ENCODE data around the gene ALG14.

The ALG14 gene

GRCh38 chr1:95017775-95018174 is 55.0 kb downstream of the ALG14 start:
- H3K27me3 ChIP-seq (ENCODE audit: insufficient read depth, low read length, poor library complexity) = no peaks in the 10 kb centered on the region
- H4K20me1 ChIP-seq (ENCODE audit: insufficient read depth, low read length) = no peaks in the 10 kb centered on the region
- ATAC-seq (ENCODE audit: insufficient read depth, low read depth) (no peak), DNase-seq (no peak)
- no peak overlapping the region for H3K4me3 ChIP-seq (ENCODE audit: low read depth in 1 of 2, low read length in 2 of 2)
- H3K79me2 ChIP-seq (ENCODE audit: insufficient read depth, low read length) = no peaks in the 10 kb centered on the region
- no peak overlapping the region for H3K27ac ChIP-seq (ENCODE audit: low read length)
- no peaks in the 10 kb centered on the region for H3K9me3 ChIP-seq (ENCODE audit: insufficient read depth, low read length, severe bottlenecking)
- H3K4me2 ChIP-seq (ENCODE audit: insufficient read depth, low read length) = no peak overlapping the region
- no peak overlapping the region for H3K9ac ChIP-seq (ENCODE audit: low read depth, low read length)
- no peaks in the 10 kb centered on the region for H3K4me1 ChIP-seq (ENCODE audit: insufficient read depth, low read length)
- H2AFZ ChIP-seq (ENCODE audit: low read depth, low read length) = no peak overlapping the region
- no peaks in the 10 kb centered on the region for H3K36me3 ChIP-seq (ENCODE audit: insufficient read depth, low read length)
- TF ChIP-seq CTCF (IDR thresholded peaks at IDR 0.05; ENCODE audit: borderline replicate concordance, extremely low read depth, low read length, poor library complexity, severe bottlenecking) (no peak), EZH2 (IDR thresholded peaks at IDR 0.05; ENCODE audit: borderline replicate concordance, low read depth, low read length, severe bottlenecking) (no peak)

GRCh38 chr1:95015076-95015475 is 57.7 kb downstream of the ALG14 start:
- no peaks in the 10 kb centered on the region for H3K79me2 ChIP-seq (ENCODE audit: insufficient read depth, low read length)
- no peak overlapping the region for H3K9ac ChIP-seq (ENCODE audit: low read depth, low read length)
- no peak overlapping the region for H3K27ac ChIP-seq (ENCODE audit: low read length)
- ATAC-seq (ENCODE audit: insufficient read depth, low read depth) (no peak), DNase-seq (no peak)
- no peaks in the 10 kb centered on the region for H4K20me1 ChIP-seq (ENCODE audit: insufficient read depth, low read length)
- H3K9me3 ChIP-seq (ENCODE audit: insufficient read depth, low read length, severe bottlenecking) = no peaks in the 10 kb centered on the region
- no peaks in the 10 kb centered on the region for H3K27me3 ChIP-seq (ENCODE audit: insufficient read depth, low read length, poor library complexity)
- H3K4me1 ChIP-seq (ENCODE audit: insufficient read depth, low read length) = no peaks in the 10 kb centered on the region
- H3K36me3 ChIP-seq (ENCODE audit: insufficient read depth, low read length) = no peaks in the 10 kb centered on the region
- H3K4me2 ChIP-seq (ENCODE audit: insufficient read depth, low read length) = no peak overlapping the region
- H3K4me3 ChIP-seq (ENCODE audit: low read depth in 1 of 2, low read length in 2 of 2) = no peak overlapping the region
- TF ChIP-seq EZH2 (IDR thresholded peaks at IDR 0.05; ENCODE audit: borderline replicate concordance, low read depth, low read length, severe bottlenecking) (no peak), CTCF (IDR thresholded peaks at IDR 0.05; ENCODE audit: borderline replicate concordance, extremely low read depth, low read length, poor library complexity, severe bottlenecking) (no peak)
- no peak overlapping the region for H2AFZ ChIP-seq (ENCODE audit: low read depth, low read length)

GRCh38 chr1:95013950-95014574 is 58.7 kb downstream of the ALG14 start:
- no peak for ATAC-seq (ENCODE audit: insufficient read depth, low read depth)
- Histone ChIP-seq H3K9ac (ENCODE audit: low read depth, low read length) (no peak overlapping the region), H3K4me3 (ENCODE audit: low read depth in 1 of 2, low read length in 2 of 2) (no peak overlapping the region), H3K4me2 (ENCODE audit: insufficient read depth, low read length) (no peak overlapping the region), H3K36me3 (ENCODE audit: insufficient read depth, low read length) (no peaks in the 10 kb centered on the region), H3K79me2 (ENCODE audit: insufficient read depth, low read length) (no peaks in the 10 kb centered on the region), H3K4me1 (ENCODE audit: insufficient read depth, low read length) (no peaks in the 10 kb centered on the region), H3K27me3 (ENCODE audit: insufficient read depth, low read length, poor library complexity) (no peaks in the 10 kb centered on the region), H4K20me1 (ENCODE audit: insufficient read depth, low read length) (no peaks in the 10 kb centered on the region), H2AFZ (ENCODE audit: low read depth, low read length) (no peak overlapping the region), H3K9me3 (ENCODE audit: insufficient read depth, low read length, severe bottlenecking) (no peaks in the 10 kb centered on the region), H3K27ac (ENCODE audit: low read length) (no peak overlapping the region)
- TF ChIP-seq CTCF (IDR thresholded peaks at IDR 0.05; ENCODE audit: borderline replicate concordance, extremely low read depth, low read length, poor library complexity, severe bottlenecking) = no peak
- TF ChIP-seq EZH2 (IDR thresholded peaks at IDR 0.05; ENCODE audit: borderline replicate concordance, low read depth, low read length, severe bottlenecking) = no peak
- DNase-seq = no peak

Measured in DND-41 (cell line).